ENCODE measurements around the gene AGTRAP.

DNA sequence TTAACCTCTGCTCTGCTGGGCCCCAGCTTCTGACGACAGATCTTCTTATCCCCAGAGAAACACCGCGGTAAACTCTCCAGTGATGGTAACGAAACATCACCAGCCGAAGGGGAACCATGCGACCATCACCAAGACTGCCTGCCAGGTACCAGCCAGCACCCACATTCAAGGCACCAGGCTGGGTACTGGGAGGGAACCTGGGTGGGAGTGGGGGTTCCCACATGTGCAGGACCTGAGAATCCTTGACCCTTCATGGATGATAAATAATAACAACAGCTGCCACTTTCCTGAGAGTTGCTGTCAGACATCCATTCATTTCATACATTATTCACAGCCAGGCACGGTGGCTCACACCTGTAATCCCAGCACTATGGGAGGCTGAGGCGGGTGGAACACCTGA lies 23.7 kb upstream of the AGTRAP start:
- TF ChIP-seq POLR2A (IDR thresholded peaks at IDR 0.05; ENCODE audit: low read depth, low read length): no peak
- TF ChIP-seq MAZ (IDR thresholded peaks at IDR 0.05; ENCODE audit: borderline replicate concordance, low read depth, low read length): no peak
- TF ChIP-seq, protein P1, sequence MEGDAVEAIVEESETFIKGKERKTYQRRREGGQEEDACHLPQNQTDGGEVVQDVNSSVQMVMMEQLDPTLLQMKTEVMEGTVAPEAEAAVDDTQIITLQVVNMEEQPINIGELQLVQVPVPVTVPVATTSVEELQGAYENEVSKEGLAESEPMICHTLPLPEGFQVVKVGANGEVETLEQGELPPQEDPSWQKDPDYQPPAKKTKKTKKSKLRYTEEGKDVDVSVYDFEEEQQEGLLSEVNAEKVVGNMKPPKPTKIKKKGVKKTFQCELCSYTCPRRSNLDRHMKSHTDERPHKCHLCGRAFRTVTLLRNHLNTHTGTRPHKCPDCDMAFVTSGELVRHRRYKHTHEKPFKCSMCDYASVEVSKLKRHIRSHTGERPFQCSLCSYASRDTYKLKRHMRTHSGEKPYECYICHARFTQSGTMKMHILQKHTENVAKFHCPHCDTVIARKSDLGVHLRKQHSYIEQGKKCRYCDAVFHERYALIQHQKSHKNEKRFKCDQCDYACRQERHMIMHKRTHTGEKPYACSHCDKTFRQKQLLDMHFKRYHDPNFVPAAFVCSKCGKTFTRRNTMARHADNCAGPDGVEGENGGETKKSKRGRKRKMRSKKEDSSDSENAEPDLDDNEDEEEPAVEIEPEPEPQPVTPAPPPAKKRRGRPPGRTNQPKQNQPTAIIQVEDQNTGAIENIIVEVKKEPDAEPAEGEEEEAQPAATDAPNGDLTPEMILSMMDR (conservative IDR thresholded peaks at IDR 0.05; ENCODE audit: low read depth, low read length): no peak
- no peak for TF ChIP-seq MAFK (IDR thresholded peaks at IDR 0.05; ENCODE audit: low read depth, low read length)
- TF ChIP-seq, protein P2, sequence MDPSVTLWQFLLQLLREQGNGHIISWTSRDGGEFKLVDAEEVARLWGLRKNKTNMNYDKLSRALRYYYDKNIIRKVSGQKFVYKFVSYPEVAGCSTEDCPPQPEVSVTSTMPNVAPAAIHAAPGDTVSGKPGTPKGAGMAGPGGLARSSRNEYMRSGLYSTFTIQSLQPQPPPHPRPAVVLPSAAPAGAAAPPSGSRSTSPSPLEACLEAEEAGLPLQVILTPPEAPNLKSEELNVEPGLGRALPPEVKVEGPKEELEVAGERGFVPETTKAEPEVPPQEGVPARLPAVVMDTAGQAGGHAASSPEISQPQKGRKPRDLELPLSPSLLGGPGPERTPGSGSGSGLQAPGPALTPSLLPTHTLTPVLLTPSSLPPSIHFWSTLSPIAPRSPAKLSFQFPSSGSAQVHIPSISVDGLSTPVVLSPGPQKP (IDR thresholded peaks at IDR 0.05; ENCODE audit: borderline replicate concordance, low read depth, low read length): no peak
- TF ChIP-seq RAD21 (IDR thresholded peaks at IDR 0.05; ENCODE audit: low read length): no peak

Measured in IMR-90 (cell line).